T follicular helper cell (primary cell): ENCODE measurements around the gene B4GALNT3.
"Not testable (repeated sequence)": the region's sequence is repeated elsewhere in the genome, so short reads cannot be mapped to it uniquely, and the experiment has no call there.

Experiments
- DNase-seq: peaks from one replicate; pipeline ENCODE4 v3.0.0-alpha.2; 2020; ENCODE audit warnings: low read depth

B4GALNT3 gene

GRCh38 chr12:575129-575502, 115.4 kb downstream of the B4GALNT3 start:
- DNase-seq = no peak

GRCh38 chr12:575948-576614, 116.3 kb downstream of the B4GALNT3 start:
- peak; percentile 66 for DNase-seq

GRCh38 chr12:576615-577110, 116.9 kb downstream of the B4GALNT3 start:
- no peak for DNase-seq

- DNase-seq = not testable (repeated sequence)
These were observed 118.4 kb downstream of the B4GALNT3 start for GRCh38 chr12:577994-578747.

GRCh38 chr12:578748-579419, 119.1 kb downstream of the B4GALNT3 start:
- no peak for DNase-seq

GRCh38 chr12:579420-580110, 119.8 kb downstream of the B4GALNT3 start:
- no peak for DNase-seq

- DNase-seq = no peak
These were observed 121.1 kb downstream of the B4GALNT3 start for GRCh38 chr12:580813-581212.

GRCh38 chr12:581321-581720, 121.6 kb downstream of the B4GALNT3 start:
- DNase-seq = no peak

- no peak for DNase-seq
These were observed 122.0 kb downstream of the B4GALNT3 start for GRCh38 chr12:581746-582145.

GRCh38 chr12:583251-583869, 123.6 kb downstream of the B4GALNT3 start:
- DNase-seq = no peak

- DNase-seq = no peak
These were observed 125.6 kb downstream of the B4GALNT3 start for GRCh38 chr12:585062-586061.

GRCh38 chr12:586318-587071, 126.8 kb downstream of the B4GALNT3 start:
- DNase-seq = no peak

GRCh38 chr12:587132-588023, 127.6 kb downstream of the B4GALNT3 start:
- no peak for DNase-seq

- DNase-seq = no peak
These were observed 128.2 kb downstream of the B4GALNT3 start for GRCh38 chr12:588024-588322.

- no peak for DNase-seq
These were observed 128.9 kb downstream of the B4GALNT3 start for GRCh38 chr12:588646-589045.

GRCh38 chr12:590206-590750, 130.5 kb downstream of the B4GALNT3 start:
- DNase-seq = no peak

- DNase-seq = no peak
These were observed 131.7 kb downstream of the B4GALNT3 start for GRCh38 chr12:591167-592023.
